Kidney epithelial cell (primary cell): Measurements from ENCODE around the gene TAC3. TPM values are rescaled to one million over a fixed set of nuclear protein-coding genes. Genes with fewer than 3 reads are reported as not detected.

Experiments used
- DNase-seq: peaks from one replicate; pipeline ENCODE4 v3.0.0-alpha.2; 2010; ENCODE audit warnings: low read depth
- H3K27me3 ChIP-seq: 2 replicates; pipeline ENCODE4 v1.6.0; 2011; ENCODE audit warnings: low read length; ENCODE audit not compliant: control insufficient read depth, insufficient read depth
- H3K36me3 ChIP-seq: 2 replicates; pipeline ENCODE4 v1.5.1; 2011; ENCODE audit warnings: low read length; ENCODE audit not compliant: control insufficient read depth, insufficient read depth
- H3K4me3 ChIP-seq: 2 replicates; pipeline ENCODE4 v1.5.1; 2011; ENCODE audit warnings: low read depth, mild to moderate bottlenecking, control low read depth, low read length
- CTCF ChIP-seq: IDR thresholded peaks from 2 replicates; pipeline ENCODE4 v1.5.1; 2011; ENCODE audit warnings: mild to moderate bottlenecking, moderate library complexity, low read length, control low read depth, inconsistent platforms; ENCODE audit not compliant: insufficient read depth, poor library complexity, severe bottlenecking
- total RNA-seq: library from RNA; depleted of rRNA; stranded (reverse); fragments of >200 nt; gene quantifications from 2 replicates; pipeline ENCODE4 v1.2.3, GENCODE V29; 2015

The TAC3 gene
- total RNA-seq, 1 donor from 2014 or later = not detected

GRCh38 chr12:56993346-56993745, 23.0 kb downstream of the TAC3 start:
- no peak for TF ChIP-seq CTCF
- Histone ChIP-seq H3K4me3 (no peak overlapping the region), H3K36me3 (no peaks in the 10 kb centered on the region), H3K27me3 (peaks cover under 1% of the 10 kb centered on the region)
- DNase-seq = no peak

- no peak overlapping the region for H3K4me3 ChIP-seq
- TF ChIP-seq CTCF = no peak
- no peak for DNase-seq
- H3K27me3 ChIP-seq = peaks cover 2% of the 10 kb centered on the region
- no peaks in the 10 kb centered on the region for H3K36me3 ChIP-seq
These were observed 24.7 kb downstream of the TAC3 start for GRCh38 chr12:56991319-56992246.

GRCh38 chr12:56990648-56991318, 25.5 kb downstream of the TAC3 start:
- H3K27me3 ChIP-seq = peaks cover 2% of the 10 kb centered on the region
- no peaks in the 10 kb centered on the region for H3K36me3 ChIP-seq
- H3K4me3 ChIP-seq = no peak overlapping the region
- no peak for DNase-seq
- no peak for TF ChIP-seq CTCF

- Histone ChIP-seq H3K27me3 (peaks cover 2% of the 10 kb centered on the region), H3K4me3 (no peak overlapping the region), H3K36me3 (no peaks in the 10 kb centered on the region)
- DNase-seq = no peak
- no peak for TF ChIP-seq CTCF
These were observed 26.3 kb downstream of the TAC3 start for GRCh38 chr12:56989861-56990610.

- Histone ChIP-seq H3K27me3 (peaks cover 2% of the 10 kb centered on the region), H3K36me3 (no peaks in the 10 kb centered on the region), H3K4me3 (no peak overlapping the region)
- TF ChIP-seq CTCF = no peak
- no peak for DNase-seq
These were observed 28.1 kb downstream of the TAC3 start for GRCh38 chr12:56988207-56988739.
